Esophagus muscularis mucosa (tissue), 3 donors: ENCODE results near the gene ACOXL.

Experiments
- EP300 ChIP-seq: sonication (generic); formaldehyde crosslinking; IDR thresholded peaks from one replicate; pipeline ENCODE4 v1.6.1; 2017; ENCODE audit warnings: antibody characterized with exemption
- TF ChIP-seq, protein P1 (sequence below), 3 experiments: fragments of 200-600 bp in 2 of 3; fragments of 450-650 bp in 1 of 3; sonication (generic) in 2 of 3; IDR thresholded peaks; one replicate each; pipeline ENCODE4 v1.5.1; 2017 to 2019; ENCODE audit warnings: antibody characterized with exemption in 3 of 3, mild to moderate bottlenecking in 2 of 3, moderate library complexity in 1 of 3

DNA sequence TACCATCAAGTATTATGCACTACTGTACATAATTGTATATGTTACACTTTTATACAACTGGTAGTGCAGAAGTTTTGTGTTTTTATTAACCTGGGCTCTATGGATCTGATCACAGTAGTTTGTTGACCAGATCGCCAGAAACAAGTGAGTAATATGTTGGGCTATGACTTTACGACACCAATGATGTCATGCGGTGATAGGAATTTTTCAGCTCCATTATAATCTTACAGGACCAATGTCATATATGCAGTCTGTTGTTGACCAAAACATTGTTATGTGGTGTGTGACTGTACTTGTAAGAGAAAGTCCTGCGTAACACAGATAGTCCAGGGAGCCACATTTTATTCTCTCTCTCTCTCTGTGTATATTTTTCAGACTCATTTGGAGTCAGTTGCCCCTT is 4.5 kb upstream of the ACOXL start:
- no peak for TF ChIP-seq EP300
- TF ChIP-seq, protein P1, sequence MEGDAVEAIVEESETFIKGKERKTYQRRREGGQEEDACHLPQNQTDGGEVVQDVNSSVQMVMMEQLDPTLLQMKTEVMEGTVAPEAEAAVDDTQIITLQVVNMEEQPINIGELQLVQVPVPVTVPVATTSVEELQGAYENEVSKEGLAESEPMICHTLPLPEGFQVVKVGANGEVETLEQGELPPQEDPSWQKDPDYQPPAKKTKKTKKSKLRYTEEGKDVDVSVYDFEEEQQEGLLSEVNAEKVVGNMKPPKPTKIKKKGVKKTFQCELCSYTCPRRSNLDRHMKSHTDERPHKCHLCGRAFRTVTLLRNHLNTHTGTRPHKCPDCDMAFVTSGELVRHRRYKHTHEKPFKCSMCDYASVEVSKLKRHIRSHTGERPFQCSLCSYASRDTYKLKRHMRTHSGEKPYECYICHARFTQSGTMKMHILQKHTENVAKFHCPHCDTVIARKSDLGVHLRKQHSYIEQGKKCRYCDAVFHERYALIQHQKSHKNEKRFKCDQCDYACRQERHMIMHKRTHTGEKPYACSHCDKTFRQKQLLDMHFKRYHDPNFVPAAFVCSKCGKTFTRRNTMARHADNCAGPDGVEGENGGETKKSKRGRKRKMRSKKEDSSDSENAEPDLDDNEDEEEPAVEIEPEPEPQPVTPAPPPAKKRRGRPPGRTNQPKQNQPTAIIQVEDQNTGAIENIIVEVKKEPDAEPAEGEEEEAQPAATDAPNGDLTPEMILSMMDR (IDR thresholded peaks at IDR 0.05), result no peak
